GM19239 (cell line): ENCODE data around the gene MAP2K5.

Experiments
- DNase-seq: peaks from one replicate; pipeline ENCODE4 v3.0.0; 2011; ENCODE audit warnings: low spot score; ENCODE audit not compliant: insufficient read length
- FAIRE-seq: peaks from 2 replicates; lab custom pipeline; 2011; peaks lifted over from hg19 to GRCh38; lab: Jason Lieb, UNC

The MAP2K5 gene

GRCh38 chr15:67542420-67543347, at the start of gene MAP2K5:
Gene MAP2K5 (plus strand): TSS chr15:67542703. CDS start chr15:67543336, 633 bp downstream.
- DNase-seq (peak; percentile 59), FAIRE-seq (no peak)

GRCh38 chr15:67495585-67495984, 46.9 kb upstream of the MAP2K5 start:
- DNase-seq = no peak
- FAIRE-seq = no peak

- no peak for DNase-seq
These were observed 41.2 kb upstream of the MAP2K5 start for GRCh38 chr15:67501177-67501835.

GRCh38 chr15:67501836-67502461, 40.6 kb upstream of the MAP2K5 start:
- FAIRE-seq (no peak), DNase-seq (no peak)

More at GRCh38 chr15:67501177-67501835, 41.2 kb upstream of the MAP2K5 start:
- no peak for FAIRE-seq

- DNase-seq (no peak), FAIRE-seq (no peak)
These were observed 38.4 kb upstream of the MAP2K5 start for GRCh38 chr15:67504056-67504455.

GRCh38 chr15:67504796-67505195, 37.7 kb upstream of the MAP2K5 start:
- peak; percentile 35 for FAIRE-seq
- DNase-seq = no peak

GRCh38 chr15:67505675-67506572, 36.6 kb upstream of the MAP2K5 start:
- DNase-seq (no peak), FAIRE-seq (peak; percentile 70)

- DNase-seq (no peak), FAIRE-seq (no peak)
These were observed 35.4 kb upstream of the MAP2K5 start for GRCh38 chr15:67506775-67507747.

GRCh38 chr15:67508407-67508806, 34.1 kb upstream of the MAP2K5 start:
- DNase-seq = no peak
- peak; percentile 35 for FAIRE-seq

- DNase-seq (no peak), FAIRE-seq (no peak)
These were observed 32.6 kb upstream of the MAP2K5 start for GRCh38 chr15:67509918-67510317.

- FAIRE-seq (no peak), DNase-seq (no peak)
These were observed 31.8 kb upstream of the MAP2K5 start for GRCh38 chr15:67510597-67511190.

GRCh38 chr15:67511606-67512005, 30.9 kb upstream of the MAP2K5 start:
- FAIRE-seq (no peak), DNase-seq (no peak)

- FAIRE-seq = no peak
These were observed 30.4 kb upstream of the MAP2K5 start for GRCh38 chr15:67512140-67512539.

GRCh38 chr15:67512933-67513714, 29.4 kb upstream of the MAP2K5 start:
- no peak for DNase-seq
- FAIRE-seq = no peak

More at GRCh38 chr15:67512140-67512539, 30.4 kb upstream of the MAP2K5 start:
- no peak for DNase-seq

- DNase-seq (no peak), FAIRE-seq (no peak)
These were observed 27.4 kb upstream of the MAP2K5 start for GRCh38 chr15:67515090-67515489.

GRCh38 chr15:67515557-67515956, 26.9 kb upstream of the MAP2K5 start:
- FAIRE-seq (no peak), DNase-seq (no peak)

- FAIRE-seq (peak; percentile 83), DNase-seq (no peak)
These were observed 22.0 kb upstream of the MAP2K5 start for GRCh38 chr15:67520321-67521028.
